OCI-M2 (cell line): ENCODE results near the gene MMAB.
"Not testable (repeated sequence)": the region's sequence is repeated elsewhere in the genome, so short reads cannot be mapped to it uniquely, and the experiment has no call there.

ENCODE experiments used
- DNase-seq: peaks from one replicate; lab custom pipeline; 2025; ENCODE audit not compliant: unreplicated experiment; lab: John Stamatoyannopoulos, UW

Gene MMAB

DNA sequence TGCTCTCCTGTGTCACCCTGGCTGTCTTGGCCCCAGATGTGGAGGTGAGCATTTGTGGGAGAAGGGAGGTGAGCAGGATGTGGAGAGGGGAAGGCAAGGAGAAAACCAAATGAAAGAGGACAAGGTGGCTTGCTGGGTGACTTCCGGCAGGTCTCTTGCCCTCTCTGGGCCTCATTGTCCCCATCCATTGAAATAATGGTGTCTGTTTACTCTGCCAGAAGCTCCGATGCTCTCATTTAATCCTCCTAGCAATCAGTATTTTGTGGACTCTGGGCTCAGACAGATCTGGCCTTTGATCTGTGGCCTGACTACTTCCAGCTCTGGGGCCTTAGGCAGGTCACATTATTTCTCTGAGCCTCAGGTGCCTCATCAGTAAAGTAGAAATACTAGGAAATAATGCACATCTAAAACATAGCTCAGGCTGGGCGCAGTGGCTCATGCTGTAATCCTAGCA lies 30.9 kb upstream of the MMAB start:
- DNase-seq: no peak

DNA sequence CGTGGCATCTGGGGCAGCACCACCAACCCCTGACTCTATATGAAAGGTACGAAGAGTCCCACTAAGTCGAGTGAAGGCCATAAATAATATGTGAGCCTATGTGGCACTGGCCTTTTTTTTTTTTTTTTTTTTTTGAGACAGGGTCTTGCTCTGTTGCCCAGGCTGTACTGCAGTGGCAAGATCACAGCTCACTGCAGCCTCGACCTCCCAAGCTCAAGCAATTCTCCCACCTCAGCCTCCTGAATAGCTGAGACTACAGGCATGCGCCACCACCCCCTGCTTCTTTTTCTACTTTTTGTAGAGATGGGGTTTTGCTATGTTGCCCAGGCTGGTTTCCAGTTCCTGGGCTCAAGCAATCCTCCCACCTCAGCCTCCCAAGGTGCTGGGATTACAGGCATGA lies 28.8 kb upstream of the MMAB start:
- not testable (repeated sequence) for DNase-seq

DNA sequence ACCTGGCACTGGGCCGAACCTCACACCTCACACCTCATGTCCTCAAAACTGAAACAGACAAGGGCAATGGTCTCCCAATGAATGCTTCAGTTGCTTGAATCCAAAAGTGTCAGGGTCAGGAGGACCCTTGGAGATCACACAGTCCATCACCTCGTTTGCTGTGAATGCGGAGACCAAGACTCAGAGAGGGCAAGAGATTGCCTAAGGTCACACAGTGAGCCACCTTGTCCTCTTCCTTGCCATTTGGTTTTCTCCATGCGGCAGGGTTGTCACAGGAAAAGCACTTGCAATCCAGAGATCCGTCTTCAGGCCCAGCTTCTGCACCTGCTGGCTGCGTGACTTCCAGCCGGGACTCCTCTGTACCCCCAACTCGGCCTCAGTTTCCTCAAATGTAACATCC lies 28.3 kb upstream of the MMAB start:
- DNase-seq: no peak

GRCh38 chr12:109600995-109601394 lies 27.7 kb upstream of the MMAB start:
- no peak for DNase-seq

- DNase-seq: no peak
Measured at GRCh38 chr12:109600481-109600880, 27.2 kb upstream of the MMAB start.

DNA sequence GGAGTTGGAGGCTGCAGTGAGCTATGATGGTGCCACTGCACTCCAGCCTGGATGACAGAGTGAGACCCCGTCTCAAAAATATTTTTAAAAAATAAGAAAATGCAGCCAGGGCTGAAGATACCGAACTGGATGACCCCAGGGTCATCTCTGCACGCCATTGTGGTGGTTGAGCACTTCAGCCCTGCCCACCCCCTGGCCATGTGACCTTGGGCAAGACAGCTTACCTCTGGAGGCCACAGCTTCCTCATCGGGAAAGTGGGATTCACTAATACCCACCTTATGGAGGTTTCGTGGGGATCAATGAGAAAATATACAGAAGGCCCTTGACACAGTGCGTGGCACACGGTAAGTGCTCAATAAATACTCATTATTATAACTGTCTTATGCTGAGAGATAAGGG lies 25.8 kb upstream of the MMAB start:
- no peak for DNase-seq

DNA sequence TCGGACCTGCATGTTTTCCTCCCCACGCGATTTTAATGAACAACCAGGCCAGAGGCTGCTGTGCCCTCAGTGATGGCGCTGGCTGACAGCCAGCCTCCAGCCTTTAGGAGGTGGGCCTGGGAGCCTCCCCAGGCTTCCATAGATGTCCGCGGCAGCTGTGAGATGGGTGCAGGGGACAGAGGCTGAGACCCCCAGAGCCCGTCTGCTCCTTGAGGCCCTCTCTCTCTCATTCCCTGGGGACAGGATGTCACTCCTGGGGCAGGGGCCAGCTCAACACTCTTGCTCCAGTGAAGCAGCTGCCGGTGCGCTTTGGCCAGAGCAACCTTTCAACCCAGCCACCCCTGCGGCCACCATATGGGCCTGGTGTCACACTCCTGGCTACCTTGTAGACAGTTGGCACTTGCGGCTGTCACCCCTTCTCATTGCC lies 25.1 kb upstream of the MMAB start:
- no peak for DNase-seq

DNA sequence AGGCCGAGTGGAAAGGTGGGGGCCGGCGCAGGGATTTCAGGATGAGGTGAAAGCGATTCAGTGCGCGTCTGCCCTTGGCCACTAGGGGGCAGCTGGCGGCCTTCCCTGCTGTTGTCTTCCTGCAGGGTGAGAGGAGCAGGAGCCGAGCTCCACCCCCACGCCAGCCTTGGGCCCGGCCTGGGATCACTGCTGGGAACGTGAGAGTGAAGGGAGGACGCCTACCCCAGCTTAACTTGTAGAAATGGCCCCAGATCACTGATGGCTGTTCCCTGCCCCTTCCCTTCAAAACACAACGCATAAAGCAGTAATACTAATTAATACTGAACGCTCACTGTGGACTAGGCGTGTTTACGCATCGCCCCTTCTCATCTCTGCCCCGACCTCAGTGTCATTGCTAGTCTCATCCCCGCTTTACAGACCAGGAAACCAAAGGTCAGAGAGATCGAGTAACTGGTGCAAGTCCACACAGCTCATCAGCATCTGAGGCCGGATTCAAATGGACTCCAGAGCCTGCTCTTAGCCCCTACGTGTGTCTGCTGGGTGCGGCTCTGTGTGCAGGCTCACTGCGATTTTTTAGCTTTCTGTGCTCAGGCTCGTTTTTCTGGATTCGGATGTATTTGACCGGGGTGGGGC lies 24.6 kb upstream of the MMAB start:
- DNase-seq: no peak

- no peak for DNase-seq
Measured at GRCh38 chr12:109597414-109597794, 24.1 kb upstream of the MMAB start.

- no peak for DNase-seq
Measured at GRCh38 chr12:109596418-109597244, 23.3 kb upstream of the MMAB start.

DNA sequence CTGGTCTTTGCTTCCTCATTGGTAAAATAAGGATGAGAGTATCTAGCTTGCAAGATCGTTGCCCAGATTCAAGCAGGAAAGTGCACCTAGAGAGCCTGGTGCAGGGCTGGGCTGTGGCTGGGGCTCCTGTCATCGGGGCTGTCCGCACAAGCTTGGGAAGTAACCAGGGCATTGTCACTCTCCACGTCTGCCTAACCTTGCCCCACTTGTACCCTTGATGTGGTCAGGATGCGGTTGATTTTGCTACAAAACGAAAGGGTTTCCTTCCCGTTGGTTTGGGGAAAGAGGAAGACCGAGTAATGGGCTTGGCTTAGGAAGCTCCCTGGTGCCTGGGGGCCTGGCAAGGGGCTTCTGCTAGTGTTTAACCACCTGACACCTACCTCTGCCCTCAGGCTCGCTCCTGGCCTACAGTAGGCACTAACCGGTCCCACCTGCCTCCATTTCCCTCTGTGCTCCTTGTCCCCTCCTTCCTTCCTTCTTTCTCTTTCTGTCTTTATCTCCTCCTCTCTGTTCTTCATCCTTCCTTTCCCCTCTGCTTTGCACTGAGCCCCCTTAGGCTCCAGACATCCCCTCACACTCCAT lies 22.1 kb upstream of the MMAB start:
- DNase-seq: no peak

- no peak for DNase-seq
Measured at GRCh38 chr12:109594556-109595317, 21.4 kb upstream of the MMAB start.

DNA sequence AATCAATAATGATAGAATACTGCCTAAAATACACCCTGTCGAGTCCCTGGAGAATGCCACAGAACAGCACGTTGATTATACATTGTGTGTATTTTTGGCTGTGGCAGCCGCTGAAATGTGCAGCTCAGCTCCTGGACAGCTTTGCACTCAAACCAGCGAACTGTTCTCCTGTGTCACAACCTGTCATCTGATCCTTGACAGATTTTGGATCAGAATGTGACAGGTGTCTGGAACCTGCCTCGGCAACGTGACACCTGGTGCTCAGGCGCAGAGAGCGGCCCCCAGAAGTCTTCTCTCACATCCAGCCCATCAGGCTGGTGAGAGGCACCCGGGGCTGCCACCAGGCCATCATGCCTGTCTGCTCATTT lies 19.6 kb upstream of the MMAB start:
- DNase-seq: no peak

DNA sequence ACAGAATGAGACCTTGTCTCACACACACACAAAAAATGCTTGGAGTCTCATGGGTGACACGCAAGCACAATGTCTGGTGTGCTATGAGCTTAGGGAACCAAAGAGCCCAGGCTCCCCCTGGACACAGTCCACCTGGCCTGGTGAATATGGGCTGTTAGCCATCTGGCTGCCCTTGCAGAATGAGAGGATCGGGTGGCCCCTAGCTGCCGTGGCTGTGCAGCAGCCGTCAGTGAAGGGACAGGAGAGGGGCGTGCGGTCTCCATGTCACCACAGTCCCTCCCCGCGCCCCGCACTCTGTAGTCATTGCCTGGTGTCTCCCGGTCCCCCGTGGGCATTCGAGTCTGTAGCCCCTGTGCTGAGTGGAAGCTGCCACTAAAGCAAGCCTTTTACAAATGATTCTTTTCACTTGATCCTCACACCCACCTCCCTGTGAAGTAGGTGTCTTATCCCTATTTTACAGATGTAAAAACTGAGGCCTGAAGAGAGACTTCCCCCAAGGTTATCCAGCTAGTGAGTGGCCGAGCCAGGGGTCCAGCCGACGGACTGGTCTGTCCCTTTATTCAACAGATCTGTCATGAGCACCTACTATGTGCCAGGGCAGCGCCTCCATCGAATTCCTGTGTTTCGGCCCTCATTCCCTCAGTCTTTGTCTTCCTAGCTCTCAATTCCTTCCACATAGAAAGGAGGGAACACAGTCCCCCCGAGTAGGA lies 19.0 kb upstream of the MMAB start:
- no peak for DNase-seq

- DNase-seq: no peak
Measured at GRCh38 chr12:109591041-109591440, 17.7 kb upstream of the MMAB start.

DNA sequence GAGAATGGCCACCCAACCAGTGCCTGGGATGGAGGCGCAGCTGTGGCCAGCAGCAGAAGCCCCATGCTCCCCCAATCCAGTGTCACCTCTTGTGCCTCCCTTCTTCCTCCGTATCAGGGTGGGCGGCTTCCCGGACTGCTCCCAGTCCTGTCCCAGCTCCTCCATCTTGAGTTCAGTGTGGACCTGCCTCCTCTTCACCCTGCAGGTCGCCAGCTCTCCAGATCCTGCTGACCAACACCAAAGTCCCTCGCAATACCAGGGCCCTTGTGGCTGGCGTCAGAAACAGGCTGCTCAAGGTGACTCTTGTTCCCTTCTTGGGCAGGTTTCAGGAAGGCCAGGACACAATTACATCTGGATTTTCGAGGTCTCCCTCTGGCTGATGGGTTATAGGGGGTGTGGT lies 17.3 kb upstream of the MMAB start:
- DNase-seq: no peak

DNA sequence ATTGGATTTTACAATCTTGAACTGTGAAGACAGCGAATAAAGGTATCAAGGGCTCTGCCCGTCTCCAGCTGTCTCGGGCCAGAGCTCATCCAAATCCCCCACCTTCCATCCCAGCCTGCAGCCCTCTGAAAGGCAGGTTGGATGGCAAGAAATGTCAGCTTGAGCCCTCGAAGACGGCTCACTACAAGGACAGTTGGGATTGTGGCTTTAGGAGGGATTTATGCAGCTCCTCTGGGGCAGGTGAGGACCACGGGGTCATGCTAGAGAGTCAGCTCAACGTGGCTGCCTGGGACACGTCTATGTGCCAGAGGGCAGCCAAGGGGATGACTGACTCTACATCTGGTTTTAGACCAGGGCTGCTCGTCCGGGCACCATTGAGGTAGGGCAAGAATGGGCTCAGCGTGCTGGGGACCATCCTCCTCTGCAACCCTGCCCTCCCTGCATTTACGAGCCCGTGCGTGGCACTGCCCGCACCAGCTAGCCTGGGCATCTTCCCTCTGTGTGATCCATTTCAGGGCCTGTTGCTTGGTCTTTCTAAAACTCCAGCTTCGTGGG lies 16.5 kb upstream of the MMAB start:
- no peak for DNase-seq

- no peak for DNase-seq
Measured at GRCh38 chr12:109589240-109589590, 15.9 kb upstream of the MMAB start.

GRCh38 chr12:109588461-109589239 lies 15.3 kb upstream of the MMAB start:
- DNase-seq: no peak

DNA sequence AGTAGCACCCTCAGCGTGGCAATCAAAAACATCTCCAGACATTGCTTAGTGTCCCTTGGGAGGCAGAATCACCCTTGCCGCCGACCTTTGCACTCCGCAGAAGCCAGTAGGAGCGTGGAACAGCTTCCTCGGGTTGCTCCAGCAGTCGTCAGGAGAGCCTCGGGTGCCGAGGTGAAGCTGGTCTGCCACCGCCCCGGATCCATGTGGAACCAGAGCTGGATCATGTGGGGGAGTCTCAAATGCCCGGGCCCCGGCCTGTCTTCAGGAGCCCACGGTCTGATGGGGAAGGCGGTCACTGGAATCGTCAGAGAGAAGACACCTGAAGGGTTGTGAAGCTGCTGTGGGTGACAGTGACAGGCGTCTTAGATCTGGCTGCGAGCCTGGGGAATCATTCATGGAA lies 14.6 kb upstream of the MMAB start:
- no peak for DNase-seq
